Measurements from ENCODE around the gene NXN. TPM values are rescaled to one million over a fixed set of nuclear protein-coding genes. Genes with fewer than 3 reads are reported as not detected.
"Not testable (repeated sequence)": the region's sequence is repeated elsewhere in the genome, so short reads cannot be mapped to it uniquely, and the experiment has no call there.

The NXN gene
- polyA plus RNA-seq, 4 donors = 2.2 to 12.5 (median 7.1) TPM

- peaks cover 0 to 26% (median 5%) of the 10 kb centered on the region in 3 donors for H3K27me3 ChIP-seq (ENCODE audit: control insufficient read depth in 3 of 3, insufficient read depth in 3 of 3, low read length in 3 of 3)
- H3K36me3 ChIP-seq (ENCODE audit: control insufficient read depth in 3 of 3, insufficient read depth in 2 of 3, low read depth in 1 of 3, low read length in 3 of 3) = no peaks in the 10 kb centered on the region
- FAIRE-seq (no peak), DNase-seq (no peak)
- WGBS, 3 donors = 0 to 1% (median 1%) methylated on average over 8 to 42 of the region's 42 CpGs
- peak overlapping the region in 2 of 3 donors; percentile 42 to 54 for H3K27ac ChIP-seq (ENCODE audit: low read depth in 1 of 3, low read length in 2 of 3)
- H3K4me3 ChIP-seq (ENCODE audit: low read depth in 1 of 3, low read length in 3 of 3) = peak overlapping the region; percentile 34 to 64 (median 56)
- no peaks in the 10 kb centered on the region for H3K9me3 ChIP-seq (ENCODE audit: control insufficient read depth in 2 of 2, insufficient read depth in 1 of 2, low read depth in 1 of 2, low read length in 1 of 2)
- H3K4me1 ChIP-seq (ENCODE audit: control insufficient read depth in 3 of 3, insufficient read depth in 2 of 3, low read depth in 1 of 3, low read length in 2 of 3) = peaks cover 0 to 12% (median 0%) of the 10 kb centered on the region in 3 donors
Measured at GRCh38 chr17:979212-979538, 401 bp downstream of the NXN start.

GRCh38 chr17:978103-979093 is 1.2 kb downstream of the NXN start:
- WGBS, 3 donors = 3 to 5% (median 4%) methylated on average over 45 to 72 of the region's 72 CpGs
- no peak for FAIRE-seq
- H3K4me1 ChIP-seq (ENCODE audit: control insufficient read depth in 3 of 3, insufficient read depth in 2 of 3, low read depth in 1 of 3, low read length in 2 of 3) = peaks cover 0 to 12% (median 0%) of the 10 kb centered on the region in 3 donors
- H3K9me3 ChIP-seq (ENCODE audit: control insufficient read depth in 2 of 2, insufficient read depth in 1 of 2, low read depth in 1 of 2, low read length in 1 of 2) = no peaks in the 10 kb centered on the region
- peak overlapping the region in 2 of 3 donors; percentile 41 to 48 for H3K27ac ChIP-seq (ENCODE audit: low read depth in 1 of 3, low read length in 2 of 3)
- peak in 1 of 2 donors; percentile 42 for DNase-seq
- H3K36me3 ChIP-seq (ENCODE audit: control insufficient read depth in 3 of 3, insufficient read depth in 2 of 3, low read depth in 1 of 3, low read length in 3 of 3) = no peaks in the 10 kb centered on the region
- peak overlapping the region; percentile 32 to 58 (median 41) for H3K4me3 ChIP-seq (ENCODE audit: low read depth in 1 of 3, low read length in 3 of 3)
- peaks cover 0 to 26% (median 5%) of the 10 kb centered on the region in 3 donors for H3K27me3 ChIP-seq (ENCODE audit: control insufficient read depth in 3 of 3, insufficient read depth in 3 of 3, low read length in 3 of 3)

- DNase-seq (no peak), FAIRE-seq (no peak)
- WGBS, 3 donors = 72 to 78% (median 74%) methylated on average over 6 of the region's 6 CpGs
- Histone ChIP-seq H3K9me3 (ENCODE audit: control insufficient read depth in 2 of 2, insufficient read depth in 1 of 2, low read depth in 1 of 2, low read length in 1 of 2) (peaks cover 0 to 2% of the 10 kb centered on the region in 2 donors), H3K27me3 (ENCODE audit: control insufficient read depth in 3 of 3, insufficient read depth in 3 of 3, low read length in 3 of 3) (peaks cover 0 to 26% (median 5%) of the 10 kb centered on the region in 3 donors), H3K36me3 (ENCODE audit: control insufficient read depth in 3 of 3, insufficient read depth in 2 of 3, low read depth in 1 of 3, low read length in 3 of 3) (peaks cover 0 to 2% (median 0%) of the 10 kb centered on the region in 3 donors), H3K27ac (ENCODE audit: low read depth in 1 of 3, low read length in 2 of 3) (peak overlapping the region in 1 of 3 donors; percentile 22), H3K4me1 (ENCODE audit: control insufficient read depth in 3 of 3, insufficient read depth in 2 of 3, low read depth in 1 of 3, low read length in 2 of 3) (peaks cover 0 to 12% (median 0%) of the 10 kb centered on the region in 3 donors), H3K4me3 (ENCODE audit: low read depth in 1 of 3, low read length in 3 of 3) (peak overlapping the region in 1 of 3 donors; percentile 58)
Measured at GRCh38 chr17:977166-977565, 2.4 kb downstream of the NXN start.

- peaks cover 0 to 2% (median 0%) of the 10 kb centered on the region in 3 donors for H3K36me3 ChIP-seq (ENCODE audit: control insufficient read depth in 3 of 3, insufficient read depth in 2 of 3, low read depth in 1 of 3, low read length in 3 of 3)
- no peak overlapping the region for H3K27ac ChIP-seq (ENCODE audit: low read depth in 1 of 3, low read length in 2 of 3)
- H3K4me1 ChIP-seq (ENCODE audit: control insufficient read depth in 3 of 3, insufficient read depth in 2 of 3, low read depth in 1 of 3, low read length in 2 of 3) = peaks cover 0 to 12% (median 0%) of the 10 kb centered on the region in 3 donors
- peaks cover 0 to 27% (median 5%) of the 10 kb centered on the region in 3 donors for H3K27me3 ChIP-seq (ENCODE audit: control insufficient read depth in 3 of 3, insufficient read depth in 3 of 3, low read length in 3 of 3)
- WGBS, 3 donors = 79 to 86% (median 84%) methylated on average over 6 of the region's 6 CpGs
- DNase-seq (no peak), FAIRE-seq (no peak)
- H3K9me3 ChIP-seq (ENCODE audit: control insufficient read depth in 2 of 2, insufficient read depth in 1 of 2, low read depth in 1 of 2, low read length in 1 of 2) = peaks cover 0 to 2% of the 10 kb centered on the region in 2 donors
- H3K4me3 ChIP-seq (ENCODE audit: low read depth in 1 of 3, low read length in 3 of 3) = no peak overlapping the region
Measured at GRCh38 chr17:976312-976711, 3.3 kb downstream of the NXN start.

- H3K27me3 ChIP-seq (ENCODE audit: control insufficient read depth in 3 of 3, insufficient read depth in 3 of 3, low read length in 3 of 3) = peaks cover 0 to 32% (median 5%) of the 10 kb centered on the region in 3 donors
- FAIRE-seq = no peak
- no peak overlapping the region for H3K27ac ChIP-seq (ENCODE audit: low read depth in 1 of 3, low read length in 2 of 3)
- WGBS, 3 donors = 48 to 66% (median 54%) methylated on average over 5 of the region's 5 CpGs
- H3K9me3 ChIP-seq (ENCODE audit: control insufficient read depth in 2 of 2, insufficient read depth in 1 of 2, low read depth in 1 of 2, low read length in 1 of 2) = peaks cover 0 to 2% of the 10 kb centered on the region in 2 donors
- H3K4me1 ChIP-seq (ENCODE audit: control insufficient read depth in 3 of 3, insufficient read depth in 2 of 3, low read depth in 1 of 3, low read length in 2 of 3) = peaks cover 0 to 8% (median 0%) of the 10 kb centered on the region in 3 donors
- peaks cover 0 to 2% (median 0%) of the 10 kb centered on the region in 3 donors for H3K36me3 ChIP-seq (ENCODE audit: control insufficient read depth in 3 of 3, insufficient read depth in 2 of 3, low read depth in 1 of 3, low read length in 3 of 3)
- no peak for DNase-seq
- H3K4me3 ChIP-seq (ENCODE audit: low read depth in 1 of 3, low read length in 3 of 3) = no peak overlapping the region
Measured at GRCh38 chr17:975371-975915, 4.1 kb downstream of the NXN start.

GRCh38 chr17:974778-975177 is 4.8 kb downstream of the NXN start:
- FAIRE-seq; H3K4me1 ChIP-seq (ENCODE audit: control insufficient read depth in 3 of 3, insufficient read depth in 2 of 3, low read depth in 1 of 3, low read length in 2 of 3); H3K9me3 ChIP-seq (ENCODE audit: control insufficient read depth in 2 of 2, insufficient read depth in 1 of 2, low read depth in 1 of 2, low read length in 1 of 2); H3K27ac ChIP-seq (ENCODE audit: low read depth in 1 of 3, low read length in 2 of 3); H3K36me3 ChIP-seq (ENCODE audit: control insufficient read depth in 3 of 3, insufficient read depth in 2 of 3, low read depth in 1 of 3, low read length in 3 of 3); DNase-seq; H3K4me3 ChIP-seq (ENCODE audit: low read depth in 1 of 3, low read length in 3 of 3): not testable (repeated sequence)
- WGBS, 3 donors = 67 to 84% (median 82%) methylated on average over 2 of the region's 2 CpGs
- H3K27me3 ChIP-seq (ENCODE audit: control insufficient read depth in 3 of 3, insufficient read depth in 3 of 3, low read length in 3 of 3) = peaks cover 0 to 39% (median 5%) of the 10 kb centered on the region in 3 donors

- 67 to 77% (median 68%) methylated on average over 12 of the region's 12 CpGs for WGBS, 3 donors
- H3K27me3 ChIP-seq (ENCODE audit: control insufficient read depth in 3 of 3, insufficient read depth in 3 of 3, low read length in 3 of 3) = peaks cover 0 to 40% (median 5%) of the 10 kb centered on the region in 3 donors
- DNase-seq (no peak), FAIRE-seq (no peak)
- H3K27ac ChIP-seq (ENCODE audit: low read depth in 1 of 3, low read length in 2 of 3) = no peak overlapping the region
- peaks cover 0 to 4% of the 10 kb centered on the region in 2 donors for H3K9me3 ChIP-seq (ENCODE audit: control insufficient read depth in 2 of 2, insufficient read depth in 1 of 2, low read depth in 1 of 2, low read length in 1 of 2)
- H3K36me3 ChIP-seq (ENCODE audit: control insufficient read depth in 3 of 3, insufficient read depth in 2 of 3, low read depth in 1 of 3, low read length in 3 of 3) = peaks cover 0 to 2% (median 0%) of the 10 kb centered on the region in 3 donors
- no peak overlapping the region for H3K4me3 ChIP-seq (ENCODE audit: low read depth in 1 of 3, low read length in 3 of 3)
- H3K4me1 ChIP-seq (ENCODE audit: control insufficient read depth in 3 of 3, insufficient read depth in 2 of 3, low read depth in 1 of 3, low read length in 2 of 3) = peaks cover 0 to 4% (median 0%) of the 10 kb centered on the region in 3 donors
Measured at GRCh38 chr17:973053-973452, 6.5 kb downstream of the NXN start.

- WGBS, 3 donors = 82 to 92% (median 87%) methylated on average over 14 of the region's 14 CpGs
- not testable (repeated sequence) for DNase-seq; FAIRE-seq; H3K27ac ChIP-seq (ENCODE audit: low read depth in 1 of 3, low read length in 2 of 3); H3K36me3 ChIP-seq (ENCODE audit: control insufficient read depth in 3 of 3, insufficient read depth in 2 of 3, low read depth in 1 of 3, low read length in 3 of 3); H3K4me1 ChIP-seq (ENCODE audit: control insufficient read depth in 3 of 3, insufficient read depth in 2 of 3, low read depth in 1 of 3, low read length in 2 of 3); H3K4me3 ChIP-seq (ENCODE audit: low read depth in 1 of 3, low read length in 3 of 3); H3K9me3 ChIP-seq (ENCODE audit: control insufficient read depth in 2 of 2, insufficient read depth in 1 of 2, low read depth in 1 of 2, low read length in 1 of 2)
- H3K27me3 ChIP-seq (ENCODE audit: control insufficient read depth in 3 of 3, insufficient read depth in 3 of 3, low read length in 3 of 3) = peaks cover 0 to 29% (median 3%) of the 10 kb centered on the region in 3 donors
Measured at GRCh38 chr17:971861-972260, 7.7 kb downstream of the NXN start.
